ENCODE results near the gene GAS7. TPM values are rescaled to one million over a fixed set of nuclear protein-coding genes. Genes with fewer than 3 reads are reported as not detected.

Gene GAS7
- total and polyA plus RNA-seq, 2 donors (not counting 1 experiment from before 2014, with no cell fraction given) = 3.4 to 13.6 TPM

GRCh38 chr17:9942885-9943284, 255.5 kb downstream of the GAS7 start:
- ATAC-seq (ENCODE audit: low read depth) = no peak

DNA sequence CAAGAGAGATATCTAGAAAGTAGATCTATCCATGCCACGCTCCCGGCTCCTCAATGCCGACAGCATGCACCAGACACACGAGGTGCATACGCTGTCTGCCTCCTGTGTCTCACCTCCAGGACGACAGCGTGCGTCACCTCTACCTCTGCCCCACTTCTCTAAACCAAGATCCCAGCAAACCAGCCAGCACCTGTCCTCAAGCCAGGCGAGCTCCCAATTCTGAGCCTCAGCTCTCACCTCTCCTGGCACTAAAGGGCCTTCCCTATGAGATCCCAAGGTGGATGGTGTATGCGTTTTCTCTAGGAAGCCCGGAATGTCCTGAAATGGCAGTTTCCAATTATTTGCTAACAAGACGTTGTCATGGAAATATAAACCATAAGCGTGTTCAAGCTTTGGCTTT, 257.1 kb downstream of the GAS7 start:
- H3K9me3 ChIP-seq (ENCODE audit: control extremely low read depth in 1 of 3, control insufficient read depth in 2 of 3, insufficient read depth in 1 of 3, low read length in 2 of 3) = peaks cover 0 to 13% (median 0%) of the 10 kb centered on the region in 3 donors
- H3K9ac ChIP-seq (ENCODE audit: low read length) = no peak overlapping the region
- Mint-ChIP-seq H3K4me3 (no peak overlapping the region), H3K27me3 (no peaks in the 10 kb centered on the region), H3K4me1 (no peaks in the 10 kb centered on the region), H3K27ac (no peak overlapping the region), H3K9me3 (ENCODE audit: insufficient read depth) (no peaks in the 10 kb centered on the region)
- no peak for DNase-seq
- no peaks in the 10 kb centered on the region for H4K20me1 ChIP-seq (ENCODE audit: control insufficient read depth, insufficient read depth, low read length, poor library complexity, severe bottlenecking)
- no peaks in the 10 kb centered on the region for H3K4me1 ChIP-seq (ENCODE audit: control insufficient read depth in 2 of 2, insufficient read depth in 2 of 2, low read length in 2 of 2)
- intact Hi-C loops (cut with micrococcal nuclease) = no loop called here
- ChIA-PET CTCF (interaction anchor here (1.5 to 1.9 kb wide), 2 partner anchors 14 to 16 kb away, joined by 4 to 8 read pairs; no protein-coding TSS in a partner anchor), POLR2A (no interaction called here)
- TF ChIP-seq CTCF (IDR thresholded peaks at IDR 0.05) (no peak), EZH2 (IDR thresholded peaks at IDR 0.05; ENCODE audit: borderline replicate concordance, insufficient read depth, low read depth, low read length, poor library complexity, severe bottlenecking) (no peak)
- H3K4me2 ChIP-seq (replicated peaks; ENCODE audit: low read depth, low read length, poor library complexity, severe bottlenecking) = no peak overlapping the region
- ATAC-seq (ENCODE audit: low read depth) = no peak
- no peak overlapping the region for H3K4me3 ChIP-seq (ENCODE audit: control extremely low read depth in 1 of 5, extremely low read depth in 1 of 5, insufficient read depth in 1 of 5, low read depth in 2 of 5, low read length in 4 of 5)
- H3K79me2 ChIP-seq (ENCODE audit: control insufficient read depth, insufficient read depth, low read length) = no peaks in the 10 kb centered on the region
- no peaks in the 10 kb centered on the region for H3K27me3 ChIP-seq (replicated peaks in 1 of 4; ENCODE audit: control extremely low read depth in 1 of 4, control insufficient read depth in 3 of 4, insufficient read depth in 4 of 4, low read length in 3 of 4)
- 95% methylated on average over 13 of the region's 13 CpGs for WGBS (ENCODE audit: insufficient coverage)
- H3K27ac ChIP-seq (ENCODE audit: low read length in 2 of 2) = no peak overlapping the region
- no peaks in the 10 kb centered on the region for H3K36me3 ChIP-seq (replicated peaks in 1 of 2; ENCODE audit: control extremely low read depth in 1 of 2, control insufficient read depth in 1 of 2, extremely low read depth in 1 of 2, insufficient read depth in 2 of 2, low read length in 1 of 2)
- H2AFZ ChIP-seq (ENCODE audit: insufficient read depth, low read depth, low read length, poor library complexity, severe bottlenecking) = no peak overlapping the region

More at GRCh38 chr17:9942885-9943284, 255.5 kb downstream of the GAS7 start:
- no peak for DNase-seq
- no peak overlapping the region for H3K27ac ChIP-seq (ENCODE audit: low read length in 2 of 2)
- no peak overlapping the region for H2AFZ ChIP-seq (ENCODE audit: insufficient read depth, low read depth, low read length, poor library complexity, severe bottlenecking)
- no peaks in the 10 kb centered on the region for H3K36me3 ChIP-seq (replicated peaks in 1 of 2; ENCODE audit: control extremely low read depth in 1 of 2, control insufficient read depth in 1 of 2, extremely low read depth in 1 of 2, insufficient read depth in 2 of 2, low read length in 1 of 2)
- ChIA-PET CTCF (interaction anchor here (0.9 kb wide), 1 partner anchor 674 kb away, joined by 4 read pairs; no protein-coding TSS in a partner anchor), POLR2A (no interaction called here)
- intact Hi-C loops (cut with micrococcal nuclease) = no loop called here
- peaks cover 0 to 8% (median 0%) of the 10 kb centered on the region in 3 donors for H3K9me3 ChIP-seq (ENCODE audit: control extremely low read depth in 1 of 3, control insufficient read depth in 2 of 3, insufficient read depth in 1 of 3, low read length in 2 of 3)
- H3K4me1 ChIP-seq (ENCODE audit: control insufficient read depth in 2 of 2, insufficient read depth in 2 of 2, low read length in 2 of 2) = no peaks in the 10 kb centered on the region
- no peaks in the 10 kb centered on the region for H3K4me1 Mint-ChIP-seq
- H4K20me1 ChIP-seq (ENCODE audit: control insufficient read depth, insufficient read depth, low read length, poor library complexity, severe bottlenecking) = no peaks in the 10 kb centered on the region
- no peaks in the 10 kb centered on the region for H3K27me3 Mint-ChIP-seq
- 67% methylated on average over 13 of the region's 13 CpGs for WGBS (ENCODE audit: insufficient coverage)
- H3K4me3 Mint-ChIP-seq = no peak overlapping the region
- no peaks in the 10 kb centered on the region for H3K27me3 ChIP-seq (replicated peaks in 1 of 4; ENCODE audit: control extremely low read depth in 1 of 4, control insufficient read depth in 3 of 4, insufficient read depth in 4 of 4, low read length in 3 of 4)
- TF ChIP-seq EZH2 (IDR thresholded peaks at IDR 0.05; ENCODE audit: borderline replicate concordance, insufficient read depth, low read depth, low read length, poor library complexity, severe bottlenecking) = no peak
- no peak for TF ChIP-seq CTCF (IDR thresholded peaks at IDR 0.05)
- H3K4me2 ChIP-seq (replicated peaks; ENCODE audit: low read depth, low read length, poor library complexity, severe bottlenecking) = no peak overlapping the region
- H3K79me2 ChIP-seq (ENCODE audit: control insufficient read depth, insufficient read depth, low read length) = no peaks in the 10 kb centered on the region
- no peak overlapping the region for H3K27ac Mint-ChIP-seq
- H3K9me3 Mint-ChIP-seq (ENCODE audit: insufficient read depth) = no peaks in the 10 kb centered on the region
- H3K9ac ChIP-seq (ENCODE audit: low read length) = no peak overlapping the region
- no peak overlapping the region for H3K4me3 ChIP-seq (ENCODE audit: control extremely low read depth in 1 of 5, extremely low read depth in 1 of 5, insufficient read depth in 1 of 5, low read depth in 2 of 5, low read length in 4 of 5)

Measured in B cell (primary cell).